ENCODE measurements around the gene SH3RF3. TPM values are rescaled to one million over a fixed set of nuclear protein-coding genes. Genes with fewer than 3 reads are reported as not detected.

Gene SH3RF3
- total RNA-seq, 1 donor from 2014 or later: 0.28 TPM

DNA sequence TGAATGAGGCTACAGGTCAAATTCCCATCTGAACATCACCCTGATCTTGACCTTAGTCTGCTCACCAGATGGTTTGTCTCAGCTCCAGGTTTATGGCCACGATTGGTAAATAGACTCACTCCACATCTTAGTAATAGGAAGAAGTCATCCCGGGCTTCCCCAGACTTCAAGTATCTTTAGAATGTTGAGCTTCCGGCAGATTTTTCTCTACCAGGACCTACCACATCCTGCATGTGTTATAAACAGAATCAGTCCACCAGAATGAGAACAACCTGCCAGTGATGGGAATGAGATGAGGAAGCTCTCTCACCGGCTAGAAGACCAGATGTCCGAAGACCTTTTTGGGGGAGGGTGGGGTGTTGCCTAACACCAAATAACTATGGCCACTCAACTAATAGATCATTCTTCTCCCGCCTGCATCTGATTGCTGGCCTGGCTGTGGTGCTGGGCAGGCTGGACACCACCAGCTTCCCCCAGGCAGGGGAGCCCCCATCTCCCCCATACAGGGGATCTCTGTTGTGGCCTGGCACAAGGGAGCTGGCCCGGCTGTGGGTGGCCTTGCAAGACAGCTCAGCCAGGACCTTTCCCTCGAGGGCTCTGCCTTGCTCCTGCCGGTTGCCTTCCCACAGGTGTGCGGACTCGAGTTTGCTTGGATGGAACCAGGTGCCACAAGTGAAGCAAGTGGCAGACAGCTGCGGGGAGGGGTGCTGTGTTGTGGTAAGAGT, 88.5 kb downstream of the SH3RF3 start:
- DNase-seq (ENCODE audit: low spot score): no peak
- H3K27ac ChIP-seq: no peak overlapping the region
- H2AFZ ChIP-seq (replicated peaks): no peak overlapping the region
- H3K4me1 ChIP-seq: no peaks in the 10 kb centered on the region
- Mint-ChIP-seq H3K27ac (no peak overlapping the region), H3K4me1 (peaks cover 15% of the 10 kb centered on the region), H3K36me3 (peaks cover 2% of the 10 kb centered on the region), H3K4me3 (no peak overlapping the region), H3K27me3 (ENCODE audit: insufficient read depth, low read depth) (peaks cover 5% of the 10 kb centered on the region), H3K9me3 (peaks cover 3% of the 10 kb centered on the region)
- no peaks in the 10 kb centered on the region for H3F3A ChIP-seq (ENCODE audit: low read depth)
- no peak overlapping the region for H3K4me2 ChIP-seq
- H3K4me3 ChIP-seq: no peak overlapping the region
- H3K9me3 ChIP-seq (ENCODE audit: low read depth): no peaks in the 10 kb centered on the region
- H3K27me3 ChIP-seq: no peaks in the 10 kb centered on the region
- TF ChIP-seq EZH2 (IDR thresholded peaks at IDR 0.05): no peak
- TF ChIP-seq, protein P1, sequence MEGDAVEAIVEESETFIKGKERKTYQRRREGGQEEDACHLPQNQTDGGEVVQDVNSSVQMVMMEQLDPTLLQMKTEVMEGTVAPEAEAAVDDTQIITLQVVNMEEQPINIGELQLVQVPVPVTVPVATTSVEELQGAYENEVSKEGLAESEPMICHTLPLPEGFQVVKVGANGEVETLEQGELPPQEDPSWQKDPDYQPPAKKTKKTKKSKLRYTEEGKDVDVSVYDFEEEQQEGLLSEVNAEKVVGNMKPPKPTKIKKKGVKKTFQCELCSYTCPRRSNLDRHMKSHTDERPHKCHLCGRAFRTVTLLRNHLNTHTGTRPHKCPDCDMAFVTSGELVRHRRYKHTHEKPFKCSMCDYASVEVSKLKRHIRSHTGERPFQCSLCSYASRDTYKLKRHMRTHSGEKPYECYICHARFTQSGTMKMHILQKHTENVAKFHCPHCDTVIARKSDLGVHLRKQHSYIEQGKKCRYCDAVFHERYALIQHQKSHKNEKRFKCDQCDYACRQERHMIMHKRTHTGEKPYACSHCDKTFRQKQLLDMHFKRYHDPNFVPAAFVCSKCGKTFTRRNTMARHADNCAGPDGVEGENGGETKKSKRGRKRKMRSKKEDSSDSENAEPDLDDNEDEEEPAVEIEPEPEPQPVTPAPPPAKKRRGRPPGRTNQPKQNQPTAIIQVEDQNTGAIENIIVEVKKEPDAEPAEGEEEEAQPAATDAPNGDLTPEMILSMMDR (IDR thresholded peaks at IDR 0.05): no peak
- no peak for TF ChIP-seq EZH2phosphoT487 (IDR thresholded peaks at IDR 0.05)
- H4K20me1 ChIP-seq (ENCODE audit: low read depth): no peaks in the 10 kb centered on the region
- no peaks in the 10 kb centered on the region for H3K36me3 ChIP-seq
- H3K79me2 ChIP-seq (ENCODE audit: low read depth): no peaks in the 10 kb centered on the region
- H3K9ac ChIP-seq: no peak overlapping the region

DNA sequence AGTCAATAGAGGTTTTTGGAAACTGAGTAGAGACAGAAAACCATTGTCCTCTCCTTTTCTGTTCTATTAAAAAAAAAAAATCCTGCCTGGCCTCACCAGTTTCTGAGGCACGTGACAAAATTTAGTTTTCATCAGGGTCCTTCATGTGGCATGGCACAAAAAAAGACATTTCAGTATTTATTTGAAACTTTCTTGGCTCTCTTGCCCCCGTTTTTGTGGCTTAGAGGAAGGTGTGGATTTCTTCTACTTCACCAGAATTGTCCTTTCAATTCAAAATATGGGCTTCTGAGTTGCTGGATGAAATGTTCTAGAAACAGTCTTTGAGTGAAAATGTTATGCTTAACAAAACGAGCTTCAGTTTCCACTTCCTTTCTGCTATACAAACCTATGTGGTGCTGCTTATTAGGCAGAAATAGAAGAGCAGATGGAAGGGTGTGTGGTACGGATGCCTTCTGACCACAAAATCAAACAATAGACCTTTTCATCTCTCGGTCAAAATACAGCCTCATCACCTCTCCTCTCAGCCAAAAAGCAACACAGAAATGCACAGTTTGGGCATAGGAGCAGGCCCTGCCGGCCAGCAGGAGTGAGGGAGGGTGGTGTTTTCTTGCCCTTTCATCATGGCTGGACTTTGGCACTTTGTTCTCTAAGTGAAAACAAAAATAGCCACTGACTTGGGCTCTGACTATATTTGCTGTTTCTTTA, 89.2 kb downstream of the SH3RF3 start:
- Mint-ChIP-seq H3K27ac (no peak overlapping the region), H3K4me3 (no peak overlapping the region), H3K9me3 (peaks cover 3% of the 10 kb centered on the region), H3K27me3 (ENCODE audit: insufficient read depth, low read depth) (peaks cover 5% of the 10 kb centered on the region), H3K36me3 (peaks cover 2% of the 10 kb centered on the region), H3K4me1 (peaks cover 13% of the 10 kb centered on the region)
- Histone ChIP-seq H4K20me1 (ENCODE audit: low read depth) (no peaks in the 10 kb centered on the region), H3K27ac (no peak overlapping the region), H3K4me3 (no peak overlapping the region), H3F3A (ENCODE audit: low read depth) (no peaks in the 10 kb centered on the region), H2AFZ (replicated peaks) (no peak overlapping the region), H3K4me1 (no peaks in the 10 kb centered on the region), H3K9ac (no peak overlapping the region), H3K36me3 (no peaks in the 10 kb centered on the region), H3K4me2 (no peak overlapping the region), H3K79me2 (ENCODE audit: low read depth) (no peaks in the 10 kb centered on the region), H3K27me3 (no peaks in the 10 kb centered on the region), H3K9me3 (ENCODE audit: low read depth) (no peaks in the 10 kb centered on the region)
- no peak for DNase-seq (ENCODE audit: low spot score)
- TF ChIP-seq EZH2phosphoT487 (IDR thresholded peaks at IDR 0.05): no peak

DNA sequence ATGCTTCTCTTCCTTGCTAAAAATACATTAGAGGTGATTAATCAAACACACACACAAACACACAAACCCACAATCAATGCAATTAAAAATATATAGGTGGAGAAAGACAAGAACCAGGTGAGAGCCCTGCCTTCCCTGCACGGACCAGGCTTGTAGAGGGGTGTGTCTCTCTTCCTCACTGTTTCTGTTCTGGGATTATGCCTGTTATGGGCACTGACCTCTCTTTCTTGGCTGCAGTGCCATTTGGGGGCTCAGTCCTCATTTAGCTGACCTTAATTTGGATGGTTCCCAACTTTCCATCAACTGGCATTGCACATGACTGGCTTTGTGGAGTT, 89.8 kb downstream of the SH3RF3 start:
- H3K4me1 Mint-ChIP-seq: peaks cover 8% of the 10 kb centered on the region
- no peaks in the 10 kb centered on the region for H3K36me3 ChIP-seq

More for the DNA sequence above, 89.8 kb downstream of the SH3RF3 start:
- Histone ChIP-seq H3K9me3 (ENCODE audit: low read depth) (no peaks in the 10 kb centered on the region), H3K79me2 (ENCODE audit: low read depth) (no peaks in the 10 kb centered on the region), H3K4me3 (no peak overlapping the region), H4K20me1 (ENCODE audit: low read depth) (no peaks in the 10 kb centered on the region), H3K27ac (no peak overlapping the region), H3K4me1 (no peaks in the 10 kb centered on the region), H3K27me3 (no peaks in the 10 kb centered on the region), H2AFZ (replicated peaks) (no peak overlapping the region), H3K4me2 (no peak overlapping the region), H3K9ac (no peak overlapping the region), H3F3A (ENCODE audit: low read depth) (no peaks in the 10 kb centered on the region)
- TF ChIP-seq EZH2phosphoT487 (IDR thresholded peaks at IDR 0.05) (no peak), EZH2 (IDR thresholded peaks at IDR 0.05) (no peak)
- TF ChIP-seq, protein P1 (IDR thresholded peaks at IDR 0.05): no peak
- no peak for DNase-seq (ENCODE audit: low spot score)
- Mint-ChIP-seq H3K27me3 (ENCODE audit: insufficient read depth, low read depth) (peaks cover 4% of the 10 kb centered on the region), H3K36me3 (peaks cover 2% of the 10 kb centered on the region), H3K9me3 (peaks cover 3% of the 10 kb centered on the region), H3K27ac (no peak overlapping the region), H3K4me3 (no peak overlapping the region)
